Astrocyte (in vitro differentiated cells and primary cell): ENCODE results near the gene SLC6A3. TPM values are rescaled to one million over a fixed set of nuclear protein-coding genes. Genes with fewer than 3 reads are reported as not detected.

Source experiments
- DNase-seq: peaks from one replicate; pipeline ENCODE4 v3.0.0-alpha.2; 2010; ENCODE audit warnings: low read depth
- FAIRE-seq: peaks from 2 replicates; lab custom pipeline; 2011; peaks lifted over from hg19 to GRCh38; lab: Jason Lieb, UNC
- H2AFZ ChIP-seq: 2 replicates; pipeline ENCODE4 v1.6.0; 2012; ENCODE audit warnings: low read depth, low read length, inconsistent platforms
- H3K27ac ChIP-seq: 2 replicates; pipeline ENCODE4 v1.5.1; 2011; ENCODE audit warnings: low read depth, low read length, inconsistent platforms
- H3K27me3 ChIP-seq: 2 replicates; pipeline ENCODE4 v1.6.0; 2011; ENCODE audit warnings: low read length, inconsistent platforms; ENCODE audit not compliant: insufficient read depth
- H3K36me3 ChIP-seq: 2 replicates; pipeline ENCODE4 v1.5.1; 2011; ENCODE audit warnings: low read length, inconsistent platforms; ENCODE audit not compliant: insufficient read depth
- H3K4me1 ChIP-seq: 2 replicates; pipeline ENCODE4 v1.5.1; 2011; ENCODE audit warnings: low read length, inconsistent platforms; ENCODE audit not compliant: insufficient read depth
- H3K4me2 ChIP-seq: 2 replicates; pipeline ENCODE4 v1.6.0; 2012; ENCODE audit warnings: low read length, inconsistent platforms
- H3K4me3 ChIP-seq: 2 replicates; pipeline ENCODE4 v1.5.1; 2011; ENCODE audit warnings: low read depth, mild to moderate bottlenecking, low read length, inconsistent platforms; ENCODE audit not compliant: insufficient read depth
- H3K79me2 ChIP-seq: 2 replicates; pipeline ENCODE4 v1.6.0; 2012; ENCODE audit warnings: mild to moderate bottlenecking, low read length, inconsistent platforms; ENCODE audit not compliant: insufficient read depth
- H3K9ac ChIP-seq: 2 replicates; pipeline ENCODE4 v1.6.0; 2012; ENCODE audit warnings: mild to moderate bottlenecking, low read length, inconsistent platforms
- H3K9me3 ChIP-seq: 2 replicates; pipeline ENCODE4 v1.5.1; 2012; ENCODE audit warnings: low read depth, mild to moderate bottlenecking, low read length, inconsistent platforms; ENCODE audit not compliant: insufficient read depth
- H4K20me1 ChIP-seq: 2 replicates; pipeline ENCODE4 v1.6.0; 2012; ENCODE audit warnings: low read length, inconsistent platforms; ENCODE audit not compliant: insufficient read depth
- H3K27ac Mint-ChIP-seq: one replicate; pipeline ENCODE4 v1.8.0; 2021; ENCODE audit warnings: mild to moderate bottlenecking, mixed read lengths; ENCODE audit not compliant: unreplicated experiment
- H3K27me3 Mint-ChIP-seq: one replicate; pipeline ENCODE4 v1.8.0; 2021; ENCODE audit warnings: low read depth, mixed read lengths; ENCODE audit not compliant: unreplicated experiment
- H3K36me3 Mint-ChIP-seq: one replicate; pipeline ENCODE4 v1.8.0; 2021; ENCODE audit warnings: low read depth, mixed read lengths; ENCODE audit not compliant: unreplicated experiment
- H3K4me1 Mint-ChIP-seq: one replicate; pipeline ENCODE4 v1.8.0; 2021; ENCODE audit warnings: low read depth, mixed read lengths; ENCODE audit not compliant: unreplicated experiment
- H3K4me3 Mint-ChIP-seq: one replicate; pipeline ENCODE4 v1.8.0; 2021; ENCODE audit warnings: mild to moderate bottlenecking, moderate library complexity, mixed read lengths; ENCODE audit not compliant: unreplicated experiment
- H3K9me3 Mint-ChIP-seq: one replicate; pipeline ENCODE4 v1.8.0; 2021; ENCODE audit warnings: mild to moderate bottlenecking, mixed read lengths; ENCODE audit not compliant: unreplicated experiment
- CTCF ChIP-seq: IDR thresholded peaks from 2 replicates; pipeline ENCODE4 v1.5.1; 2011; ENCODE audit warnings: low read depth, mild to moderate bottlenecking, inconsistent platforms, low read length, moderate library complexity; ENCODE audit not compliant: insufficient read depth
- EZH2 ChIP-seq: IDR thresholded peaks from 2 replicates; pipeline ENCODE4 v1.6.1; 2012; ENCODE audit warnings: mild to moderate bottlenecking, low read length, inconsistent platforms; ENCODE audit not compliant: insufficient read depth
- total RNA-seq: library from RNA; stranded (reverse); gene quantifications from 2 replicates; pipeline ENCODE4 v1.2.1, GENCODE V29; 2021

SLC6A3 gene
- total RNA-seq, 1 donor from 2014 or later: 0.07 TPM

- no peaks in the 10 kb centered on the region for H3K27me3 ChIP-seq
- Mint-ChIP-seq H3K9me3 (peaks cover 16% of the 10 kb centered on the region), H3K4me3 (no peak overlapping the region), H3K27me3 (peaks cover 43% of the 10 kb centered on the region), H3K27ac (no peak overlapping the region), H3K4me1 (no peaks in the 10 kb centered on the region), H3K36me3 (peaks cover 5% of the 10 kb centered on the region)
- H2AFZ ChIP-seq: no peak overlapping the region
- no peaks in the 10 kb centered on the region for H3K79me2 ChIP-seq
- TF ChIP-seq CTCF (no peak), EZH2 (no peak)
- peaks cover 15% of the 10 kb centered on the region for H3K9me3 ChIP-seq
- no peaks in the 10 kb centered on the region for H3K36me3 ChIP-seq
- H4K20me1 ChIP-seq: no peaks in the 10 kb centered on the region
- no peak overlapping the region for H3K4me3 ChIP-seq
- H3K4me2 ChIP-seq: no peak overlapping the region
- DNase-seq (no peak), FAIRE-seq (no peak)
- H3K27ac ChIP-seq: no peak overlapping the region
- no peak overlapping the region for H3K9ac ChIP-seq
- H3K4me1 ChIP-seq: no peaks in the 10 kb centered on the region
Measured at GRCh38 chr5:1419476-1420210, 25.6 kb downstream of the SLC6A3 start.

GRCh38 chr5:1418921-1419280 is 26.3 kb downstream of the SLC6A3 start:
- TF ChIP-seq CTCF (no peak), EZH2 (no peak)
- Mint-ChIP-seq H3K4me3 (no peak overlapping the region), H3K27ac (no peak overlapping the region), H3K36me3 (peaks cover 5% of the 10 kb centered on the region), H3K4me1 (no peaks in the 10 kb centered on the region), H3K9me3 (peaks cover 16% of the 10 kb centered on the region), H3K27me3 (peaks cover 40% of the 10 kb centered on the region)
- Histone ChIP-seq H3K27ac (no peak overlapping the region), H3K4me1 (no peaks in the 10 kb centered on the region), H2AFZ (no peak overlapping the region), H3K9me3 (peaks cover 13% of the 10 kb centered on the region), H3K4me3 (no peak overlapping the region), H4K20me1 (no peaks in the 10 kb centered on the region), H3K27me3 (no peaks in the 10 kb centered on the region), H3K4me2 (no peak overlapping the region), H3K9ac (no peak overlapping the region), H3K79me2 (no peaks in the 10 kb centered on the region), H3K36me3 (no peaks in the 10 kb centered on the region)
- FAIRE-seq: no peak
- no peak for DNase-seq

- TF ChIP-seq EZH2 (no peak), CTCF (no peak)
- H3K36me3 Mint-ChIP-seq: peaks cover 5% of the 10 kb centered on the region
- H2AFZ ChIP-seq: no peak overlapping the region
- H3K4me3 Mint-ChIP-seq: no peak overlapping the region
- H3K4me3 ChIP-seq: no peak overlapping the region
- H3K27me3 Mint-ChIP-seq: peaks cover 42% of the 10 kb centered on the region
- H3K9ac ChIP-seq: no peak overlapping the region
- no peak for DNase-seq
- no peak overlapping the region for H3K4me2 ChIP-seq
- H3K9me3 Mint-ChIP-seq: peaks cover 16% of the 10 kb centered on the region
- H3K4me1 Mint-ChIP-seq: no peaks in the 10 kb centered on the region
- H3K9me3 ChIP-seq: peaks cover 9% of the 10 kb centered on the region
- H3K4me1 ChIP-seq: no peaks in the 10 kb centered on the region
- no peak for FAIRE-seq
- no peaks in the 10 kb centered on the region for H4K20me1 ChIP-seq
- no peaks in the 10 kb centered on the region for H3K79me2 ChIP-seq
- no peak overlapping the region for H3K27ac Mint-ChIP-seq
- no peaks in the 10 kb centered on the region for H3K27me3 ChIP-seq
- no peaks in the 10 kb centered on the region for H3K36me3 ChIP-seq
- no peak overlapping the region for H3K27ac ChIP-seq
Measured at GRCh38 chr5:1418238-1418920, 26.9 kb downstream of the SLC6A3 start.
